ENCODE data around the gene GUCY2D.

- TF ChIP-seq CTCF (IDR thresholded peaks at IDR 0.05) (no peak), POLR2A (IDR thresholded peaks at IDR 0.05) (no peak), POLR2AphosphoS5 (IDR thresholded peaks at IDR 0.05) (no peak)
Observed at GRCh38 chr17:8068736-8069586, 66.5 kb downstream of the GUCY2D start.

All from stomach (tissue), 4 donors.